GM19455 (cell line): Measurements from ENCODE around the gene TUSC2.
A peak's percentile ranks its signal among the peaks of the same experiment; 100 is the strongest.
"Not testable (repeated sequence)": the region's sequence is repeated elsewhere in the genome, so short reads cannot be mapped to it uniquely, and the experiment has no call there.

Experiments used
- ATAC-seq: cut with Tn5 transposase; IDR thresholded peaks from one replicate; pipeline ENCODE4 v1.9.1; 2021; ENCODE audit not compliant: unreplicated experiment

TUSC2 gene

GRCh38 chr3:50319181-50319893 is 8.7 kb downstream of the TUSC2 start:
- no peak for ATAC-seq

- ATAC-seq: no peak
These were observed 9.4 kb downstream of the TUSC2 start for GRCh38 chr3:50318615-50319014.

- ATAC-seq: no peak
These were observed 9.9 kb downstream of the TUSC2 start for GRCh38 chr3:50318163-50318562.

- no peak for ATAC-seq
These were observed 10.7 kb downstream of the TUSC2 start for GRCh38 chr3:50317300-50317699.

GRCh38 chr3:50316657-50317242 is 11.3 kb downstream of the TUSC2 start:
- ATAC-seq: peak; percentile 37

GRCh38 chr3:50314816-50315215 is 13.2 kb downstream of the TUSC2 start:
- ATAC-seq: no peak

- ATAC-seq: no peak
These were observed 13.7 kb downstream of the TUSC2 start for GRCh38 chr3:50314342-50314741.

GRCh38 chr3:50312041-50312440 is 16.0 kb downstream of the TUSC2 start:
- ATAC-seq: not testable (repeated sequence)

GRCh38 chr3:50304601-50305000 is 23.4 kb downstream of the TUSC2 start:
- no peak for ATAC-seq

- no peak for ATAC-seq
These were observed 24.8 kb downstream of the TUSC2 start, which contains the start of gene HYAL1 for GRCh38 chr3:50303013-50303815. TSS of gene HYAL1 (minus strand) at chr3:50303574. CDS start at chr3:50302956, 618 bp downstream.

GRCh38 chr3:50302095-50303012 is 25.7 kb downstream of the TUSC2 start:
- no peak for ATAC-seq

GRCh38 chr3:50300681-50301254 is 27.3 kb downstream of the TUSC2 start:
- no peak for ATAC-seq

- ATAC-seq: no peak
These were observed 27.9 kb downstream of the TUSC2 start for GRCh38 chr3:50299929-50300680.

- no peak for ATAC-seq
These were observed 28.4 kb downstream of the TUSC2 start for GRCh38 chr3:50299638-50299928.

- ATAC-seq: peak; percentile 82
These were observed 29.0 kb downstream of the TUSC2 start, which contains the start of the genes HYAL3 and NAA80 for GRCh38 chr3:50298836-50299637. TSS of gene HYAL3 (minus strand) at chr3:50299405. CDS start at chr3:50295602, 3,803 bp downstream. TSS of gene NAA80 (minus strand) at chr3:50299405. CDS start at chr3:50297463, 1,942 bp downstream.

- no peak for ATAC-seq
These were observed 29.9 kb downstream of the TUSC2 start for GRCh38 chr3:50297896-50298725.

- no peak for ATAC-seq
These were observed 30.6 kb downstream of the TUSC2 start for GRCh38 chr3:50297384-50297775.
